Neural crest cell (in vitro differentiated cells): Measurements from ENCODE around the gene ATOSA. TPM values are rescaled to one million over a fixed set of nuclear protein-coding genes. Genes with fewer than 3 reads are reported as not detected.

ENCODE experiments used
- DNase-seq: peaks from one replicate; pipeline ENCODE4 v3.0.0; 2021; ENCODE audit warnings: low read depth, mixed read lengths, low spot score
- H3K27ac Mint-ChIP-seq: one replicate; pipeline ENCODE4 v1.8.0; 2021; ENCODE audit warnings: mild to moderate bottlenecking, mixed read lengths; ENCODE audit not compliant: unreplicated experiment
- H3K27me3 Mint-ChIP-seq: 2 replicates; pipeline ENCODE4 v1.8.0; 2021; ENCODE audit warnings: low read depth, mild to moderate bottlenecking, mixed read lengths
- H3K36me3 Mint-ChIP-seq: 2 replicates; pipeline ENCODE4 v1.8.0; 2021; ENCODE audit warnings: low read depth, mild to moderate bottlenecking, mixed read lengths
- H3K4me1 Mint-ChIP-seq: 2 replicates; pipeline ENCODE4 v1.8.0; 2021; ENCODE audit warnings: mixed read lengths
- H3K4me3 Mint-ChIP-seq: one replicate; pipeline ENCODE4 v1.8.0; 2021; ENCODE audit warnings: mild to moderate bottlenecking, mixed read lengths
- H3K9me3 Mint-ChIP-seq: 2 replicates; pipeline ENCODE4 v1.8.0; 2021; ENCODE audit warnings: mixed read lengths
- CTCF ChIP-seq: fragments of 200-600 bp; sonication (generic); conservative IDR thresholded peaks from 2 replicates; pipeline ENCODE4 v1.5.0; 2021; ENCODE audit warnings: antibody characterized with exemption, mild to moderate bottlenecking
- total RNA-seq: library from RNA; stranded (reverse); gene quantifications from 2 replicates; pipeline ENCODE4 v1.2.1, GENCODE V29; 2021

The ATOSA gene
- total RNA-seq, 1 donor from 2014 or later, result 15.8 TPM

GRCh38 chr15:52642386-52643361 lies 36.5 kb downstream of the ATOSA start:
- no peaks in the 10 kb centered on the region for H3K9me3 Mint-ChIP-seq
- no peak overlapping the region for H3K27ac Mint-ChIP-seq
- no peak for TF ChIP-seq CTCF
- no peaks in the 10 kb centered on the region for H3K27me3 Mint-ChIP-seq
- no peaks in the 10 kb centered on the region for H3K4me1 Mint-ChIP-seq
- H3K36me3 Mint-ChIP-seq, result no peaks in the 10 kb centered on the region
- no peak overlapping the region for H3K4me3 Mint-ChIP-seq
- no peak for DNase-seq

- Mint-ChIP-seq H3K36me3 (no peaks in the 10 kb centered on the region), H3K9me3 (no peaks in the 10 kb centered on the region), H3K4me1 (no peaks in the 10 kb centered on the region), H3K27ac (no peak overlapping the region), H3K4me3 (no peak overlapping the region), H3K27me3 (no peaks in the 10 kb centered on the region)
- DNase-seq, result no peak
- TF ChIP-seq CTCF, result no peak
Observed at GRCh38 chr15:52636459-52636858, 42.7 kb downstream of the ATOSA start.

- Mint-ChIP-seq H3K4me3 (no peak overlapping the region), H3K27ac (no peak overlapping the region), H3K27me3 (no peaks in the 10 kb centered on the region), H3K9me3 (no peaks in the 10 kb centered on the region), H3K36me3 (no peaks in the 10 kb centered on the region), H3K4me1 (no peaks in the 10 kb centered on the region)
- no peak for TF ChIP-seq CTCF
- no peak for DNase-seq
Observed at GRCh38 chr15:52635908-52636307, 43.3 kb downstream of the ATOSA start.

Other genes starting within 250 kb of the ATOSA start
- 27.1 and 29.1 TPM in 2 replicates for gene MYO5A, start 150.5 kb downstream of the ATOSA start, total RNA-seq
- 208 and 213 TPM in 2 replicates for gene ARPP19, start 110.4 kb downstream of the ATOSA start, total RNA-seq
- gene ONECUT1, start 110.9 kb upstream of the ATOSA start, total RNA-seq, result 36.5 and 41.6 TPM in 2 replicates